Hepatocyte (in vitro differentiated cells): ENCODE data around the gene FOXC2. TPM values are rescaled to one million over a fixed set of nuclear protein-coding genes. Genes with fewer than 3 reads are reported as not detected.

ENCODE experiments used
- DNase-seq: peaks from one replicate; pipeline ENCODE4 v3.0.0-alpha.2; 2016; ENCODE audit warnings: low spot score
- H2AFZ ChIP-seq: fragments of 200-600 bp; sonication (generic); 2 replicates; pipeline ENCODE4 v1.6.0; 2016; ENCODE audit warnings: antibody characterized with exemption, mild to moderate bottlenecking
- H3K27ac ChIP-seq: fragments of 200-600 bp; sonication (generic); 2 replicates; pipeline ENCODE4 v1.5.1; 2016; ENCODE audit warnings: mild to moderate bottlenecking
- H3K27me3 ChIP-seq: fragments of 200-600 bp; sonication (generic); 2 replicates; pipeline ENCODE4 v1.6.1; 2016
- H3K36me3 ChIP-seq: fragments of 200-600 bp; sonication (generic); replicated peaks from 2 replicates; pipeline ENCODE4 v1.5.1; 2016; ENCODE audit warnings: low read depth; ENCODE audit not compliant: insufficient read depth
- H3K4me1 ChIP-seq: fragments of 200-600 bp; sonication (generic); 2 replicates; pipeline ENCODE4 v1.5.1; 2016; ENCODE audit warnings: mild to moderate bottlenecking, moderate library complexity; ENCODE audit not compliant: insufficient read depth
- H3K4me2 ChIP-seq: fragments of 200-600 bp; sonication (generic); 2 replicates; pipeline ENCODE4 v1.6.0; 2016
- H3K4me3 ChIP-seq: fragments of 200-600 bp; sonication (generic); 2 replicates; pipeline ENCODE4 v1.5.1; 2016; ENCODE audit warnings: mild to moderate bottlenecking
- H3K79me2 ChIP-seq: fragments of 200-600 bp; sonication (generic); 2 replicates; pipeline ENCODE4 v1.6.0; 2017; ENCODE audit warnings: mild to moderate bottlenecking
- H3K9me2 ChIP-seq: fragments of 200-600 bp; sonication (generic); replicated peaks from 2 replicates; pipeline ENCODE4 v1.6.0; 2017; ENCODE audit warnings: mild to moderate bottlenecking; ENCODE audit not compliant: insufficient read depth
- H3K9me3 ChIP-seq: fragments of 200-600 bp; sonication (generic); 2 replicates; pipeline ENCODE4 v1.5.1; 2016; ENCODE audit warnings: low read depth, mild to moderate bottlenecking
- H4K20me1 ChIP-seq: fragments of 200-600 bp; sonication (generic); 2 replicates; pipeline ENCODE4 v1.6.0; 2016; ENCODE audit warnings: mild to moderate bottlenecking; ENCODE audit not compliant: insufficient read depth, poor library complexity, severe bottlenecking
- CTCF ChIP-seq: fragments of 200-600 bp; sonication (generic); IDR thresholded peaks from 2 replicates; pipeline ENCODE4 v1.5.1; 2016; ENCODE audit warnings: antibody characterized with exemption, mild to moderate bottlenecking; ENCODE audit not compliant: poor library complexity
- EZH2 ChIP-seq: fragments of 200-600 bp; sonication (generic); IDR thresholded peaks from 2 replicates; pipeline ENCODE4 v1.6.1; 2016; ENCODE audit warnings: antibody characterized with exemption, mild to moderate bottlenecking, borderline replicate concordance
- EZH2phosphoT487 ChIP-seq: fragments of 200-600 bp; sonication (generic); IDR thresholded peaks from one replicate; pipeline ENCODE4 v1.6.1; 2018; ENCODE audit warnings: antibody characterized with exemption, mild to moderate bottlenecking, low read depth, moderate library complexity; ENCODE audit not compliant: unreplicated experiment, severe bottlenecking
- WGBS: methylation state at CpG from one replicate; pipeline ENCODE4 v1.1.6; 2016; ENCODE audit warnings: low lambda C conversion rate; ENCODE audit errors: missing lambda C conversion rate; 5-methylcytosine and 5-hydroxymethylcytosine counted together
- polyA plus RNA-seq: library from polyadenylated mRNA; unstranded; fragments of >200 nt; fragmentation: Nextera tagmentation; extraction: Ambion mirVana; gene quantifications from 2 replicates; pipeline ENCODE4 v1.2.1, GENCODE V29; 2016
- total RNA-seq: library from RNA; depleted of rRNA; stranded (reverse); fragments of >200 nt; gene quantifications from 2 replicates; pipeline ENCODE4 v1.2.3, GENCODE V29; 2014

The FOXC2 gene
- total and polyA plus RNA-seq, 2 experiments from 2014 or later = 0.30 TPM; not detected in 1

- Histone ChIP-seq H3K27me3 (no peaks in the 10 kb centered on the region), H3K9me3 (no peaks in the 10 kb centered on the region), H3K4me2 (no peak overlapping the region), H3K9me2 (no peaks in the 10 kb centered on the region), H3K79me2 (peaks cover 11% of the 10 kb centered on the region), H3K4me3 (no peak overlapping the region), H3K4me1 (peaks cover 10% of the 10 kb centered on the region), H3K27ac (no peak overlapping the region), H4K20me1 (no peaks in the 10 kb centered on the region), H3K36me3 (no peaks in the 10 kb centered on the region), H2AFZ (no peak overlapping the region)
- DNase-seq = no peak
- WGBS = 85% methylated on average over 28 of the region's 28 CpGs
- no peak for TF ChIP-seq EZH2phosphoT487
- no peak for TF ChIP-seq CTCF
- TF ChIP-seq EZH2 = no peak
These were observed 8.1 kb upstream of the FOXC2 start for GRCh38 chr16:86558355-86559193.

GRCh38 chr16:86559802-86560305, 6.8 kb upstream of the FOXC2 start:
- Histone ChIP-seq H2AFZ (no peak overlapping the region), H3K27ac (no peak overlapping the region), H4K20me1 (no peaks in the 10 kb centered on the region), H3K4me3 (no peak overlapping the region), H3K27me3 (peaks cover 9% of the 10 kb centered on the region), H3K79me2 (no peaks in the 10 kb centered on the region), H3K4me1 (peaks cover 8% of the 10 kb centered on the region), H3K36me3 (no peaks in the 10 kb centered on the region), H3K9me3 (no peaks in the 10 kb centered on the region), H3K9me2 (no peaks in the 10 kb centered on the region), H3K4me2 (no peak overlapping the region)
- TF ChIP-seq EZH2phosphoT487 = no peak
- TF ChIP-seq EZH2 = no peak
- no peak for TF ChIP-seq CTCF
- 91% methylated on average over 4 of the region's 9 CpGs for WGBS
- no peak for DNase-seq

- Histone ChIP-seq H3K9me2 (no peaks in the 10 kb centered on the region), H3K4me3 (no peak overlapping the region), H3K79me2 (no peaks in the 10 kb centered on the region), H3K4me2 (no peak overlapping the region), H3K9me3 (no peaks in the 10 kb centered on the region), H4K20me1 (no peaks in the 10 kb centered on the region), H3K27me3 (peaks cover 27% of the 10 kb centered on the region), H2AFZ (no peak overlapping the region), H3K4me1 (peaks cover 4% of the 10 kb centered on the region), H3K27ac (no peak overlapping the region), H3K36me3 (no peaks in the 10 kb centered on the region)
- TF ChIP-seq CTCF = no peak
- no peak for TF ChIP-seq EZH2phosphoT487
- TF ChIP-seq EZH2 = no peak
- no peak for DNase-seq
- 80% methylated on average over 6 of the region's 6 CpGs for WGBS
These were observed 4.3 kb upstream of the FOXC2 start for GRCh38 chr16:86562356-86562755.
